Bronchial epithelial cell (primary cell): ENCODE measurements around the gene NRP2. TPM values are rescaled to one million over a fixed set of nuclear protein-coding genes. Genes with fewer than 3 reads are reported as not detected.

Source experiments
- DNase-seq: peaks from one replicate; pipeline ENCODE4 v3.0.0-alpha.2; 2010; ENCODE audit warnings: low read depth
- FAIRE-seq: peaks from 2 replicates; lab custom pipeline; 2011; peaks lifted over from hg19 to GRCh38; lab: Jason Lieb, UNC
- H3K27me3 ChIP-seq: 2 replicates; pipeline ENCODE4 v1.5.1; 2011; ENCODE audit warnings: low read length; ENCODE audit not compliant: control insufficient read depth, insufficient read depth
- H3K36me3 ChIP-seq: 2 replicates; pipeline ENCODE4 v1.5.1; 2011; ENCODE audit warnings: low read length; ENCODE audit not compliant: control insufficient read depth, insufficient read depth
- H3K4me3 ChIP-seq: 2 replicates; pipeline ENCODE4 v1.5.1; 2011; ENCODE audit warnings: mild to moderate bottlenecking, low read depth, low read length, control low read depth
- CTCF ChIP-seq: IDR thresholded peaks from 2 replicates; pipeline ENCODE4 v1.5.1; 2011; ENCODE audit warnings: mild to moderate bottlenecking, moderate library complexity, low read length, control low read depth, inconsistent platforms; ENCODE audit not compliant: insufficient read depth, severe bottlenecking
- total RNA-seq: library from RNA; depleted of rRNA; stranded (reverse); fragments of >200 nt; gene quantifications from 2 replicates; pipeline ENCODE4 v1.2.1, GENCODE V29; 2014

The NRP2 gene
- total RNA-seq, 1 donor from 2014 or later, result 21.3 TPM

GRCh38 chr2:205728366-205728765 lies 46.1 kb downstream of the NRP2 start:
- TF ChIP-seq CTCF, result no peak
- no peak overlapping the region for H3K4me3 ChIP-seq
- H3K36me3 ChIP-seq, result peaks cover 15% of the 10 kb centered on the region
- no peak for FAIRE-seq
- DNase-seq, result no peak
- H3K27me3 ChIP-seq, result no peaks in the 10 kb centered on the region

GRCh38 chr2:205730191-205730590 lies 47.9 kb downstream of the NRP2 start:
- DNase-seq, result no peak
- Histone ChIP-seq H3K27me3 (no peaks in the 10 kb centered on the region), H3K4me3 (no peak overlapping the region), H3K36me3 (peaks cover 13% of the 10 kb centered on the region)
- FAIRE-seq, result no peak
- no peak for TF ChIP-seq CTCF

GRCh38 chr2:205730701-205731582 lies 48.6 kb downstream of the NRP2 start:
- FAIRE-seq, result no peak
- H3K27me3 ChIP-seq, result no peaks in the 10 kb centered on the region
- no peak for DNase-seq
- peaks cover 9% of the 10 kb centered on the region for H3K36me3 ChIP-seq
- no peak overlapping the region for H3K4me3 ChIP-seq
- no peak for TF ChIP-seq CTCF

- TF ChIP-seq CTCF, result no peak
- no peaks in the 10 kb centered on the region for H3K27me3 ChIP-seq
- no peak overlapping the region for H3K4me3 ChIP-seq
- no peak for FAIRE-seq
- no peak for DNase-seq
- H3K36me3 ChIP-seq, result peaks cover 6% of the 10 kb centered on the region
Observed at GRCh38 chr2:205731583-205731981, 49.3 kb downstream of the NRP2 start.

- H3K27me3 ChIP-seq, result no peaks in the 10 kb centered on the region
- no peak for FAIRE-seq
- H3K36me3 ChIP-seq, result peaks cover 4% of the 10 kb centered on the region
- DNase-seq, result no peak
- H3K4me3 ChIP-seq, result no peak overlapping the region
- no peak for TF ChIP-seq CTCF
Observed at GRCh38 chr2:205732314-205732713, 50.0 kb downstream of the NRP2 start.

- Histone ChIP-seq H3K27me3 (no peaks in the 10 kb centered on the region), H3K4me3 (no peak overlapping the region), H3K36me3 (peaks cover 3% of the 10 kb centered on the region)
- no peak for FAIRE-seq
- no peak for DNase-seq
- no peak for TF ChIP-seq CTCF
Observed at GRCh38 chr2:205733082-205733481, 50.8 kb downstream of the NRP2 start.
